Activated CD4-positive, alpha-beta T cell treated with anti-CD3 and anti-CD28 coated beads for 36 hours (primary cell): Measurements from ENCODE around the gene LRRIQ3. TPM values are rescaled to one million over a fixed set of nuclear protein-coding genes. Genes with fewer than 3 reads are reported as not detected.
A peak's percentile ranks its signal among the peaks of the same experiment; 100 is the strongest.
"Not testable (repeated sequence)": the region's sequence is repeated elsewhere in the genome, so short reads cannot be mapped to it uniquely, and the experiment has no call there.

Experiments used
- ATAC-seq: fragments of 200-7000 bp; cut with Tn5 transposase; one replicate; pipeline ENCODE4 v1.10.0; 2021; ENCODE audit warnings: mild to moderate bottlenecking, moderate library complexity
- CTCF ChIA-PET: fragments of 350-600 bp; sonication (Branson Sonifier 250); formaldehyde crosslinking; loops from one replicate; lab custom pipeline; 2021; ENCODE audit warnings: antibody characterized with exemption; lab: Charles Lee
- POLR2A ChIA-PET: fragments of 350-600 bp; sonication (Branson Sonifier 250); formaldehyde crosslinking; loops from one replicate; lab custom pipeline; 2021; ENCODE audit warnings: antibody characterized with exemption, inconsistent platforms; lab: Charles Lee
- DNase-seq: peaks from one replicate; pipeline ENCODE4 v3.0.0-alpha.2; 2020
- H3K27ac Mint-ChIP-seq: one replicate; pipeline ENCODE4 v1.8.0; 2021; ENCODE audit warnings: mixed read lengths
- H3K27me3 Mint-ChIP-seq: one replicate; pipeline ENCODE4 v1.8.0; 2021; ENCODE audit warnings: mixed read lengths
- H3K36me3 Mint-ChIP-seq: one replicate; pipeline ENCODE4 v1.8.0; 2021; ENCODE audit warnings: low read depth, mixed read lengths
- H3K4me1 Mint-ChIP-seq: one replicate; pipeline ENCODE4 v1.8.0; 2021; ENCODE audit warnings: mixed read lengths
- H3K4me3 Mint-ChIP-seq: one replicate; pipeline ENCODE4 v1.8.0; 2021; ENCODE audit warnings: mild to moderate bottlenecking, moderate library complexity, mixed read lengths
- H3K9me3 Mint-ChIP-seq: one replicate; pipeline ENCODE4 v1.8.0; 2021; ENCODE audit warnings: low read depth, mixed read lengths
- intact Hi-C, 2 experiments: fragments of 100-400 bp; cut with DNase I in 1 of 2; cut with micrococcal nuclease in 1 of 2; formaldehyde crosslinking; loops; one replicate each; pipeline versions ENCODE4 v1.14.2 to v1.15.1; 2022 to 2024; cut with DNase I, micrococcal nuclease
- total RNA-seq, 2 experiments: library from RNA; stranded (reverse); gene quantifications; one replicate each; pipeline ENCODE4 v1.2.3, GENCODE V29; 2021

LRRIQ3 gene
- total RNA-seq, 2 experiments from 2014 or later = 1.9 to 2.7 TPM

- intact Hi-C loops = loop anchor here (2.0 to 5.0 kb wide), 2 partner anchors 533 to 1917 kb away; partner anchors contain the start of genes CRYZ (in 2 of the 2), TYW3 (in 2 of the 2) and NEGR1 (in 1 of the 2)
- no peak overlapping the region for H3K27ac Mint-ChIP-seq
- peak overlapping the region; percentile 85 for H3K4me3 Mint-ChIP-seq
- no peak for DNase-seq
- H3K36me3 Mint-ChIP-seq = peaks cover 11% of the 10 kb centered on the region
- ATAC-seq = no peak
- no peaks in the 10 kb centered on the region for H3K27me3 Mint-ChIP-seq
- ChIA-PET POLR2A (no interaction called here), CTCF (interaction anchor here (0.6 kb wide), 1 partner anchor 93 kb away, joined by 3 read pairs; no protein-coding TSS in a partner anchor)
- H3K9me3 Mint-ChIP-seq = no peaks in the 10 kb centered on the region
- peaks cover 15% of the 10 kb centered on the region for H3K4me1 Mint-ChIP-seq
Measured at GRCh38 chr1:74199504-74199903, 1.5 kb upstream of the LRRIQ3 start.

GRCh38 chr1:74197255-74197654 is 721 bp downstream of the LRRIQ3 start:
- Mint-ChIP-seq H3K4me1 (peaks cover 15% of the 10 kb centered on the region), H3K9me3 (no peaks in the 10 kb centered on the region), H3K4me3 (peak overlapping the region; percentile 85), H3K27me3 (no peaks in the 10 kb centered on the region), H3K27ac (peak overlapping the region; percentile 95), H3K36me3 (peaks cover 9% of the 10 kb centered on the region)
- ChIA-PET POLR2A (no interaction called here), CTCF (no interaction called here)
- intact Hi-C loops = loop anchor here in 1 of 2 experiments (5.0 kb wide), 1 partner anchor 1915 kb away; the partner anchor contains the start of gene NEGR1
- DNase-seq = no peak
- no peak for ATAC-seq

GRCh38 chr1:74195339-74195738 is 2.6 kb downstream of the LRRIQ3 start:
- peaks cover under 1% of the 10 kb centered on the region for H3K9me3 Mint-ChIP-seq
- H3K36me3 Mint-ChIP-seq = peaks cover 2% of the 10 kb centered on the region
- peaks cover 15% of the 10 kb centered on the region for H3K4me1 Mint-ChIP-seq
- DNase-seq (no peak), ATAC-seq (no peak)
- POLR2A ChIA-PET = no interaction called here
- H3K27me3 Mint-ChIP-seq = no peaks in the 10 kb centered on the region
- no peak overlapping the region for H3K27ac Mint-ChIP-seq
- intact Hi-C loops = loop anchor here in 1 of 2 experiments (5.0 kb wide), 1 partner anchor 1913 kb away; the partner anchor contains the start of gene NEGR1
- no peak overlapping the region for H3K4me3 Mint-ChIP-seq
- CTCF ChIA-PET = no interaction called here

- ATAC-seq = no peak
- CTCF ChIA-PET = no interaction called here
- intact Hi-C loops = no loop called here
- H3K36me3 Mint-ChIP-seq = no peaks in the 10 kb centered on the region
- H3K4me3 Mint-ChIP-seq = no peak overlapping the region
- H3K27ac Mint-ChIP-seq = no peak overlapping the region
- H3K27me3 Mint-ChIP-seq = no peaks in the 10 kb centered on the region
- H3K9me3 Mint-ChIP-seq = peaks cover 5% of the 10 kb centered on the region
- DNase-seq = no peak
- H3K4me1 Mint-ChIP-seq = peaks cover 7% of the 10 kb centered on the region
- POLR2A ChIA-PET = no interaction called here
Measured at GRCh38 chr1:74193908-74194307, 4.1 kb downstream of the LRRIQ3 start.

- Mint-ChIP-seq H3K9me3 (peaks cover 2% of the 10 kb centered on the region), H3K4me3 (no peak overlapping the region), H3K4me1 (no peaks in the 10 kb centered on the region), H3K27me3 (no peaks in the 10 kb centered on the region), H3K27ac (no peak overlapping the region), H3K36me3 (no peaks in the 10 kb centered on the region)
- POLR2A ChIA-PET = no interaction called here
- CTCF ChIA-PET = interaction anchor here (0.9 kb wide), 1 partner anchor 19 kb away, joined by 3 read pairs; no protein-coding TSS in a partner anchor
- intact Hi-C loops = no loop called here
- ATAC-seq = no peak
- DNase-seq = no peak
Measured at GRCh38 chr1:74180490-74180889, 17.5 kb downstream of the LRRIQ3 start.

GRCh38 chr1:74174423-74174822 is 23.6 kb downstream of the LRRIQ3 start:
- H3K27ac Mint-ChIP-seq, intact Hi-C loops, H3K4me3 Mint-ChIP-seq, DNase-seq, H3K4me1 Mint-ChIP-seq, H3K36me3 Mint-ChIP-seq, H3K27me3 Mint-ChIP-seq, CTCF ChIA-PET, ATAC-seq, POLR2A ChIA-PET: not testable (repeated sequence)
- peaks cover 19% of the 10 kb centered on the region for H3K9me3 Mint-ChIP-seq

GRCh38 chr1:74162333-74162732 is 35.6 kb downstream of the LRRIQ3 start:
- no peak for ATAC-seq

GRCh38 chr1:74161497-74161896 is 36.5 kb downstream of the LRRIQ3 start:
- Mint-ChIP-seq H3K27me3 (no peaks in the 10 kb centered on the region), H3K9me3 (peaks cover 3% of the 10 kb centered on the region), H3K4me3 (no peak overlapping the region), H3K27ac (no peak overlapping the region), H3K36me3 (no peaks in the 10 kb centered on the region), H3K4me1 (no peaks in the 10 kb centered on the region)
- ATAC-seq (no peak), DNase-seq (no peak)
- ChIA-PET CTCF (interaction anchor here (0.6 kb wide), 1 partner anchor 19 kb away, joined by 3 read pairs; no protein-coding TSS in a partner anchor), POLR2A (no interaction called here)
- intact Hi-C loops = no loop called here

More at GRCh38 chr1:74162333-74162732, 35.6 kb downstream of the LRRIQ3 start:
- H3K27ac Mint-ChIP-seq = no peak overlapping the region
- H3K4me1 Mint-ChIP-seq = no peaks in the 10 kb centered on the region
- intact Hi-C loops = no loop called here
- no peak overlapping the region for H3K4me3 Mint-ChIP-seq
- POLR2A ChIA-PET = no interaction called here
- DNase-seq = no peak
- no peaks in the 10 kb centered on the region for H3K36me3 Mint-ChIP-seq
- CTCF ChIA-PET = no interaction called here
- H3K9me3 Mint-ChIP-seq = peaks cover 3% of the 10 kb centered on the region
- no peaks in the 10 kb centered on the region for H3K27me3 Mint-ChIP-seq

- ChIA-PET CTCF (no interaction called here), POLR2A (no interaction called here)
- H3K36me3 Mint-ChIP-seq = no peaks in the 10 kb centered on the region
- no peak for DNase-seq
- intact Hi-C loops = no loop called here
- H3K27me3 Mint-ChIP-seq = no peaks in the 10 kb centered on the region
- H3K4me1 Mint-ChIP-seq = no peaks in the 10 kb centered on the region
- ATAC-seq = no peak
- no peaks in the 10 kb centered on the region for H3K9me3 Mint-ChIP-seq
- H3K4me3 Mint-ChIP-seq = no peak overlapping the region
- H3K27ac Mint-ChIP-seq = no peak overlapping the region
Measured at GRCh38 chr1:74160046-74160445, 37.9 kb downstream of the LRRIQ3 start.

GRCh38 chr1:74145086-74145485 is 52.9 kb downstream of the LRRIQ3 start:
- intact Hi-C loops = no loop called here
- ChIA-PET CTCF (no interaction called here), POLR2A (no interaction called here)
- Mint-ChIP-seq H3K4me1 (no peaks in the 10 kb centered on the region), H3K4me3 (no peak overlapping the region), H3K27ac (no peak overlapping the region), H3K36me3 (no peaks in the 10 kb centered on the region), H3K9me3 (peaks cover 4% of the 10 kb centered on the region), H3K27me3 (no peaks in the 10 kb centered on the region)
- no peak for ATAC-seq
- no peak for DNase-seq

GRCh38 chr1:74117370-74117769 is 80.6 kb downstream of the LRRIQ3 start:
- intact Hi-C loops, POLR2A ChIA-PET, H3K36me3 Mint-ChIP-seq, H3K4me1 Mint-ChIP-seq, CTCF ChIA-PET, ATAC-seq, DNase-seq, H3K4me3 Mint-ChIP-seq, H3K27ac Mint-ChIP-seq, H3K9me3 Mint-ChIP-seq, H3K27me3 Mint-ChIP-seq: not testable (repeated sequence)

GRCh38 chr1:74113333-74113732 is 84.6 kb downstream of the LRRIQ3 start:
- no peak for ATAC-seq
- Mint-ChIP-seq H3K4me3 (no peak overlapping the region), H3K27ac (no peak overlapping the region), H3K27me3 (no peaks in the 10 kb centered on the region), H3K36me3 (no peaks in the 10 kb centered on the region), H3K4me1 (no peaks in the 10 kb centered on the region), H3K9me3 (no peaks in the 10 kb centered on the region)
- DNase-seq = no peak
- ChIA-PET POLR2A (no interaction called here), CTCF (interaction anchor here (1.3 kb wide), 1 partner anchor 80 kb away, joined by 3 read pairs; no protein-coding TSS in a partner anchor)
- intact Hi-C loops = no loop called here
